Activated CD8-positive, alpha-beta memory T cell treated with anti-CD3 and anti-CD28 coated beads, Interleukin-2, amount 50 U/mL, for 24 hours (primary cell): Measurements from ENCODE around the gene TSR3.

Experiments used
- DNase-seq: peaks from one replicate; pipeline ENCODE4 v3.0.0-alpha.2; 2020; ENCODE audit errors: extremely low read depth

TSR3 gene

GRCh38 chr16:1351215-1351581, 480 bp downstream of the TSR3 start:
- DNase-seq = no peak

GRCh38 chr16:1350691-1351090, 987 bp downstream of the TSR3 start:
- no peak for DNase-seq

DNA sequence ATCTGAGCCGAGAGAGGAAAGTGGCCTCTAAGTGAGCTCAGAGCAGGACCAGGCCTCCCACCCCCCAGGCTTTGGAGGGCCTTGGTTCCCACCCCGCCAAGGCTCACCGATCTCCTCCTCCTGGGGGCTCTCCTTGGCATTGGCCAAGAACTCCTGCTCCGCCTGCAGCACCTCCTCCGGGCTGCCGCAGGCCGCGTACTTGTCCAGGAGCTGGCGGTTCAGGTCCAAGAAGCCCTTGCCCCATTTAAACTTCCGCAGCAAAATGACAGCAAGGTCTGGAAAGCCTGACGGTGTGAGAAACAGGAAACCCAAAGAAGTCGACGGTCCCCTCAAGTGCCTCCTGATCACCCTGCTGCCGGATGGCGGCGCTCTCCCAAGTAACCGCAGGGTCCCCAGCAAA, 1.7 kb downstream of the TSR3 start:
- DNase-seq = no peak

DNA sequence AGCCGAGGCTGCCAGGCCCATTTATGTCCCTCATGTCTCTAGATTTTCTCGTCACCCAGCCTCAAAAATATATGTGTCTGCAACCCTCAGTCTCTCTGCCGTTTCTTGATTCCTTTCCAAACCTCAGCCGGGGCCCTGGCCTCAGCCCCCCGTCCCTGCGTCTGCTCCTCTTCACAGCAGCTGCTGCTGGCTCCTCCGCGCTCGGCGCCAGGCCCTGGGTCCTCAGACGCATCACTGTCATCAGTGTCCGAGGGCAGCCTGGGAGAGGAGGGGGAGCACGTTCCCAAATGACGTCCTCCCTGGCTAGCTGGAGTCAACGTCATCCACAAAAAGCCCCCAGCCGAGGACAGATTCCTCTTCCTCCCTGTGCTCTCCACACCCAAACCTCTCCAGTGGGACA, 2.3 kb downstream of the TSR3 start:
- DNase-seq = no peak

DNA sequence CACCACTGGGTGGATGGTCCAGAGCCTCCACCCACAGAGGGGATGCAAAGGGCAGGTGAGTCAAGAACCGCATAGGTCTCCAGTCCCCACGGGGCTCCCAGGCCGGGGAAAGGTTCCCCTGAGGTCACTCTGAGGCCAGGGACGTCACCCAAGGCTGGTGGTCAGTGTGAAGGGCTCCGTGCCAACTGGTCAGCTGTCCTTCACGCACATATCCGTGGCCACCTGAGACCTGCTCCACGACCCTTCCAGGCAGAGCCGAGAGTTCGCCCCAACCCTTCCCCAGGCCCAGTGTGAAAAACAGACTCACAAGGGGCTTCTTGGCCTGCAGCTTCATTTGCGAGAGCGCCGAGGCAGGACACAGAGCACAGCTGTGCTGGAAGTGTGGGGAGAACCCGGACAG, 2.8 kb downstream of the TSR3 start:
- no peak for DNase-seq

DNA sequence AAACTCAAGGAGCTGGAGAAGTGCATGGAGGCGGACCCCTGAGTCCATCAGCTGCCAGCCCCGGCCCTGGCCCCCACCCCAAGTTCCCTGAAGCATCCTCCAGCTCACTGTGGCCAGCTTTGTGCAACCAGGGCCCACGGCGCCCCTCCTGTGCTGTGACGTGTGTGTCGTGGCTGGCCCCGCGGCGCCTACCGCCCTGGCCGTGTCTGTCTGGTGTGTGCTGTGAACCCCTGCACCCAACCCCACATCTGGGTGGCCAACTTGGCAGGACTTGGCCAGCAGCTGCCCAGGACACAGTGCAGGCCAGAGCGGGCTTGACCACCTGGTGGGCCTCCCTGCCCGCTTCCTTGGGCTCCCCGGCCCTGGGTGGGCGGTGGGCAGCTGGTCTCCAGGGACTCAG, 3.2 kb downstream of the TSR3 start:
- no peak for DNase-seq

DNA sequence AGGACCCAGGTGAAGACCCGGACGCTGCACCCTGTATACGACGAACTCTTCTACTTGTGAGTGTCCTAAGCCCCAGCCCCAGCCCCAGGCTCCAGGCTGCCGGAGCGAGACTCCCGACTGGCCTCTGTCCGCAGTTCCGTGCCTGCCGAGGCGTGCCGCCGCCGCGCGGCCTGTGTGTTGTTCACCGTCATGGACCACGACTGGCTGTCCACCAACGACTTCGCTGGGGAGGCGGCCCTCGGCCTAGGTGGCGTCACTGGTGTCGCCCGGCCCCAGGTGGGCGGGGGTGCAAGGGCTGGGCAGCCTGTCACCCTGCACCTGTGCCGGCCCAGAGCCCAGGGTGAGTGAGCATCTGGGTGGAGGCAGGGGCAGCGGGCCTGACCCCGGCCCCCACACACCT, 3.7 kb downstream of the TSR3 start:
- no peak for DNase-seq

DNA sequence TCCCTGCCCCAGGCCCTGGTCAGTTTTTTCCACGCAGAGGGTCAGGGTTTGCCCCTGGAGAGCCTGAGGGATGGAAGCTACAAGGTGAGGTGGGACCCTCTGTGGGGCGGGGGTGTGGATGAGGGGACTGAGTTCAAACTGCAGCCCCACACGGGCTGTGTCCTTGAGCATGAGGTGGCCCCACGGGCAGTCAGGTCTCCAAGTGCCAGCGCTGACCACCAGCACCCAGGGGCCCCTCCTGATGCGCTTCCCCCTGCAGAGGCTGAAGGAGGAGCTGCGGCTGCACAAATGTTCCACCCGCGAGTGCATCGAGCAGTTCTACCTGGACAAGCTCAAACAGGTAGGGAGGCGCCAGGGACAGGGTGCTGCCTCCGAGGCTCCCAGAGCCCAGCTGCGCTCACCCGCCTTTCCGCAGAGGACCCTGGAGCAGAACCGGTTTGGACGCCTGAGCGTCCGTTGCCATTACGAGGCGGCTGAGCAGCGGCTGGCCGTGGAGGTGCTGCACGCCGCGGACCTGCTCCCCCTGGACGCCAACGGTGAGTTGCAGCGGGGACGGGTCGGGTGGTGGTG, 4.3 kb downstream of the TSR3 start:
- no peak for DNase-seq

GRCh38 chr16:1346422-1347285, 5.0 kb downstream of the TSR3 start:
- DNase-seq = no peak

GRCh38 chr16:1345651-1346421, 5.8 kb downstream of the TSR3 start:
- DNase-seq = no peak

DNA sequence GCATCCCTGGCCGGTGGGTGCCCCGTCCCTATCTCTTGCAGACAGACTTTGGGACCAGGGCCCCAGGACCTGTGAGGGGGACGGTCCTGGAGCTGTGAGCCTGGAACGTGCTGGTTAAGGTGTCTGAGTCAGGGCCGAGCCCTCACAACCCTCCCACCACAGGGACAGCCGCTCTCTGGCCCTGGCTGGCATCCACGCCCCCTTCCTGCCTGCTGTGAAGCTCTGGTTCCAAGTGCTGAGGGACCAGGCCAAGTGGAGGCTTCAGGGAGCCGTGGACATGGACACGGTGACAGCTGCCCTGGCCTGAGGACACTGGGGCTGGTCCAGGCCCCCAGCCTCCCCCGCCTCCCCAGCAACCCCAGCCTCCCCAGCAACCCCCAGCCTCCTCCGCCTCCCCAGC, 6.6 kb downstream of the TSR3 start:
- DNase-seq = no peak

DNA sequence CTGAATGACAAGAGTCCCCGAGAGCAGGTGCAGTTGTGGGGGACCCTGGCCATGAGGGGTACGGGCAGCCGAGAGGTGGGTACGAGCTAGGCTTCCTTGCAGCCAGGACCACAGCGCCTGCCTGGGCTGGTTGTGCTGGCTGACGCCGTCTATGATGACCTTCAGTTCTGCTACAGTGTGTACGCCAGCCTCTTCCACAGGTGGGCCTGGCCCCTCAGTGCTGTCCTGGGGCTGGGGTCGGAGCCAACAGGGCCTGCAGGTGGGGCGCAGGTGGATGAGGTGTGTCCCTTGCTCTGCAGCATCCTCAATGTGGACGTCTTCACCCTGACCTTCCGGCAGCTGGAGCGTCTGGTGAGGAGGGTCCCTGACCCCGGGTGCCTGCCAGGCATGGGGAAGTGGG, 7.2 kb downstream of the TSR3 start:
- no peak for DNase-seq

- no peak for DNase-seq
These were observed 8.0 kb downstream of the TSR3 start for GRCh38 chr16:1343428-1344242.

DNA sequence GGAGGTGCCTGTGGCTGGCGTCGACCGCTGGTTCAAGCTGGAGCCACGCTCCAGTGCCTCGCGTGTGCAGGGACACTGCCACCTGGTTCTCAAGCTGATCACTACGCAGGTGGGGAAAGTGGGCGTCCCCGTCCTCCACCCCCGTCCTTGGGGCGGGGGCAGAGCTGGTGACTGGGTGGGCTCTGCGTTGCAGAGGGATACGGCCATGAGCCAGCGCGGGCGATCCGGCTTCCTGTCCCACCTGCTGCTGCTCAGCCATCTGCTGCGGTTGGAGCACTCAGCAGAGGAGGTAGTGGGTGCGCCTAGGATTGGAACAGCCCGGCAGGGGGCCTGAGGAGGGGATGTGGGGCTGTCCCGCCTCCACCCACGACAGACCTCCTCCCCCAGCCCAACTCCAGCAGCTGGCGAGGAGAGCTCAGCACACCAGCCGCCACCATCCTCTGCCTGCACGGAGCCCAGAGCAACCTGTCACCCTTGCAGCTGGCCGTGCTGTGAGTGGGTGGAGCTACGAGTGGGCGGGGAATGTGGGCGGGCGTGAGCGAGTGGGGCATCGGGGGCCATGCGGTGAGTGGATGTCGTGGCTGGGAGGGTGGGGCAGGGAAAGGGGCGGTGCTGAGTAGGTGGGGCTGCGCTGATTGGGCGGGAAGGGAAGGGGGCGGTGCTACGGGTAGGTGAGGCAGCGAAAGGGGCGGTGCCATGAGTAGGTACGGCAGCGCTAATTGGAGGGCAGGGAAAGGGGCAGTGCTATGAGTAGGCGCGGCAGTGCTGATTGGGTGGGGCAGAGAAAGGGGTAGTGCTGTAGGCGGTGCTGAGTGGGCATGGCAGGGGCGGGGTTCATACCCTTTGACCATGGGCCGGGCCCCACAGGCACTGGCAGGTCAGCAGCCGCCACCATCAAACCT, 8.9 kb downstream of the TSR3 start:
- DNase-seq = peak; percentile 79

GRCh38 chr16:1341495-1342420, 9.9 kb downstream of the TSR3 start:
- DNase-seq = no peak

DNA sequence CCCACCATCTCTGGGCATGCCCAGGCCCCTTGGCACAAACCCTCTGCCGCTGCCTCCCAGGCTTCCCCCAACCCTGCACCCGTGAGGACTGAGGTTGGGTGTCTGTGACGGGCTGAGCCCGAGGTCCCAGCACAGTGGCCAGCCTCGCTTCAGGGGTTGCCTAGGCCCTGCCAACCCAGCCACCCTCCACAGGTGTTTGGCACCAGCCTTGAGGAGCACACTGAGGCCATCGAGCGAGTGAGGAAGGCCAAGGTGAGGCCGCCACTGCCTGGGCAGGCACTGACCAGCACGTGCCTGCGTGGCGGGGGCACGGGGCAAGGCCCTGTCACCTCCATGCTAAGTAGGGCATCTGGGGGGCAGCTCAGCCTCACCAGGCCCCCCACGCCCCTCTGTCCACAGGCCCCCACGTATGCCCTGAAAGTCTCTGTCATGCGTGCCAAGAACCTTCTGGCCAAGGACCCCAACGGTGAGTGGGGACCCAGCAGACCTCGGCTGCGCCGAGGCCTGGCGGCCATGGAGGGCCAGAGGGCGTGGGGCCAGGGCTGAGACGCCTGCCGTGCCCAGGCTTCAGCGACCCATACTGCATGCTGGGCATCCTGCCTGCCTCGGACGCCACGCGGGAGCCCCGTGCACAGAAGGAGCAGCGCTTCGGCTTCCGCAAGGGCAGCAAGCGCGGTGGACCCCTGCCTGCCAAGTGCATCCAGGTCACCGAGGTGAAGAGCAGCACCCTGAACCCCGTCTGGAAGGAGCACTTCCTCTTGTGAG, 10.8 kb downstream of the TSR3 start:
- no peak for DNase-seq

GRCh38 chr16:1338855-1339675, 12.6 kb downstream of the TSR3 start:
- DNase-seq = no peak

DNA sequence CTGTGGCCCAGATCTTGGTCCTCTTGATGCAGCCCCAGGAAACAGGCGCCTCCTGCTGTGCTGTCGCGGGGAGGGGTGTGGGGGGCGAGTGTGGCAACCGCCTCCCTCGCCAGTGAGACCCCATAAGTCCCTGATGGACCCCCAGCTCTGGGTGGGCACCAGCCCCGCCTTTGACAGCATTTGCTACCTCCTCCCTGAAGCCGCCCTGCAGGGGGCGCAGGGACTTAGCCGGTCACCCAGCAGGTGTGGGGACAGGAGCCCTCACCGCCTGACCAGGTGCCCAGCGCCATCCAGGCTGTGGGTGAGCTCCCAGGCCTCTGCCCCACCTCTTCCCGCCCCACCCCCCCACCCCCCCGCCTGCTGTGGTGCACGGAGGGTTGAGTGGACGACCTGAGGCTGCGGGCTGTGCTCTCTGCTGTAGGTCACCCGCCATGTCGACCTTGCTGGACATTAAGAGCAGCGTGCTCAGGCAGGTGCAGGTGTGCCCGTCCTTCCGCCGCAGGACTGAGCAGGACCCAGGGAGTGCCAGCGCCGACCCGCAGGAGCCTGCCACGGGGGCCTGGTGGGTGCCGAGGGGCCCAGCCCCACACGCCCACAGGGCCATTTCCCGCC, 13.5 kb downstream of the TSR3 start:
- DNase-seq = no peak
